ENCODE results near the gene SHOC1. TPM values are rescaled to one million over a fixed set of nuclear protein-coding genes. Genes with fewer than 3 reads are reported as not detected.

SHOC1 gene
- total and polyA plus RNA-seq, 8 donors: 0.15 to 0.31 (median 0.19) TPM; not detected in 4

DNA sequence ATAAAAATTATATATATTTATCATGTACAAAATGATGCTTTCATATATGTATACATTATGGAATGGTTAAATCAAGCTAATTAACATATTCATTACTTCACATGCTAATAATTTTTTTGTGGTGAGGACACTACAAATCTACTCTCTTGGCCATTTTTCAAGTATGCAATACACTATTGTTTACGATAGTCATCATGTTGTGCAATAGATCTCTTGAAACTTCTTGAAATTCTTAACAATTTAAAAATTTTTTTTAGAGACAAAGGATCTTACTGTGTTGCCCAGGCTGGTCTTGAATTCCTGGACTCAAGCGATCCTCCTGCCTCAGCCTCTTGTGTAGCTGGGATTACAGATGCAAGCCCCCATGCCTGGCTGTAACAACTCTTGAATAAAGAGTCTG is 45.2 kb upstream of the SHOC1 start:
- Histone ChIP-seq H3K27ac (no peak overlapping the region), H3K4me1 (peaks cover 0 to 16% (median 8%) of the 10 kb centered on the region in 4 donors), H3K4me3 (no peak overlapping the region), H3K36me3 (no peaks in the 10 kb centered on the region), H3K27me3 (no peaks in the 10 kb centered on the region), H3K9me3 (no peaks in the 10 kb centered on the region)
- intact Hi-C loops (cut with DNase I; ENCODE audit: low total_unique reads): no loop called here
- 73 to 90% (median 86%) methylated on average over 2 of the region's 2 CpGs for WGBS, 5 donors
- TF ChIP-seq POLR2AphosphoS5 (IDR thresholded peaks at IDR 0.05) (no peak), POLR2A (IDR thresholded peaks at IDR 0.05) (no peak), EP300 (IDR thresholded peaks at IDR 0.05) (no peak)
- TF ChIP-seq, protein P1, sequence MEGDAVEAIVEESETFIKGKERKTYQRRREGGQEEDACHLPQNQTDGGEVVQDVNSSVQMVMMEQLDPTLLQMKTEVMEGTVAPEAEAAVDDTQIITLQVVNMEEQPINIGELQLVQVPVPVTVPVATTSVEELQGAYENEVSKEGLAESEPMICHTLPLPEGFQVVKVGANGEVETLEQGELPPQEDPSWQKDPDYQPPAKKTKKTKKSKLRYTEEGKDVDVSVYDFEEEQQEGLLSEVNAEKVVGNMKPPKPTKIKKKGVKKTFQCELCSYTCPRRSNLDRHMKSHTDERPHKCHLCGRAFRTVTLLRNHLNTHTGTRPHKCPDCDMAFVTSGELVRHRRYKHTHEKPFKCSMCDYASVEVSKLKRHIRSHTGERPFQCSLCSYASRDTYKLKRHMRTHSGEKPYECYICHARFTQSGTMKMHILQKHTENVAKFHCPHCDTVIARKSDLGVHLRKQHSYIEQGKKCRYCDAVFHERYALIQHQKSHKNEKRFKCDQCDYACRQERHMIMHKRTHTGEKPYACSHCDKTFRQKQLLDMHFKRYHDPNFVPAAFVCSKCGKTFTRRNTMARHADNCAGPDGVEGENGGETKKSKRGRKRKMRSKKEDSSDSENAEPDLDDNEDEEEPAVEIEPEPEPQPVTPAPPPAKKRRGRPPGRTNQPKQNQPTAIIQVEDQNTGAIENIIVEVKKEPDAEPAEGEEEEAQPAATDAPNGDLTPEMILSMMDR (IDR thresholded peaks at IDR 0.05): no peak
- DNase-seq: no peak

- TF ChIP-seq POLR2AphosphoS5 (IDR thresholded peaks at IDR 0.05): peak in 1 of 3 donors; percentile 11
- TF ChIP-seq EP300 (IDR thresholded peaks at IDR 0.05): no peak
- no peaks in the 10 kb centered on the region for H3K36me3 ChIP-seq
- H3K27ac ChIP-seq: peak overlapping the region in 1 of 5 donors; percentile 13
- no peaks in the 10 kb centered on the region for H3K27me3 ChIP-seq
- 48 to 68% (median 62%) methylated on average over 6 of the region's 6 CpGs for WGBS, 5 donors
- H3K4me3 ChIP-seq: no peak overlapping the region
- intact Hi-C loops (cut with DNase I; ENCODE audit: low total_unique reads): no loop called here
- H3K9me3 ChIP-seq: no peaks in the 10 kb centered on the region
- DNase-seq: no peak
- H3K4me1 ChIP-seq: peaks cover 0 to 16% (median 8%) of the 10 kb centered on the region in 4 donors
Measured at GRCh38 chr9:111839387-111839786, 44.6 kb upstream of the SHOC1 start.

GRCh38 chr9:111838439-111838838 is 43.7 kb upstream of the SHOC1 start:
- Histone ChIP-seq H3K9me3 (no peaks in the 10 kb centered on the region), H3K4me3 (no peak overlapping the region), H3K27me3 (no peaks in the 10 kb centered on the region), H3K4me1 (peaks cover 0 to 16% (median 8%) of the 10 kb centered on the region in 4 donors), H3K36me3 (no peaks in the 10 kb centered on the region), H3K27ac (no peak overlapping the region)
- DNase-seq: no peak
- WGBS, 5 donors: 61 to 78% (median 65%) methylated on average over 2 of the region's 2 CpGs
- intact Hi-C loops (cut with DNase I; ENCODE audit: low total_unique reads): no loop called here
- TF ChIP-seq POLR2AphosphoS5 (IDR thresholded peaks at IDR 0.05): no peak
- no peak for TF ChIP-seq EP300 (IDR thresholded peaks at IDR 0.05)

DNA sequence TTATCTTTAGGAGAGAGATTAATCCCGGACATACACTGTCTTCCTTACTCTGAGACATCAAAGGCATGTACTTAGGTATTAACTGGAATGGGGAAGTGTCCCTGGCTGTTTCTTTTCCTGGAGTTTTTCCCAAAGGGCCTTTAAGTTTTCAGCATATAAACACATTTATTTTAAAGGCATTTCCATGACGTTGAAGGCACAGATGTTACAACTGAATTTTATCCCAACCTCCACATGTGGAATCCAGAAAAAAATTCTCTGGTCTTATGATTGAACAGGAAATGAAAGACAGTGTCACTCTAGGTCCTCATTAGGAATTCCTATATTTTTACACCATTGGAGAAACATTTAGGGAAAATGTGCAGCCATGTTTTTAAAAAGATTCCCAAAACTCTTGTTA is 41.6 kb upstream of the SHOC1 start:
- no peak for DNase-seq
- Histone ChIP-seq H3K9me3 (no peaks in the 10 kb centered on the region), H3K4me3 (no peak overlapping the region), H3K36me3 (no peaks in the 10 kb centered on the region), H3K4me1 (peaks cover 0 to 18% (median 8%) of the 10 kb centered on the region in 4 donors), H3K27me3 (no peaks in the 10 kb centered on the region), H3K27ac (no peak overlapping the region)
- TF ChIP-seq POLR2A (IDR thresholded peaks at IDR 0.05) (no peak), POLR2AphosphoS5 (IDR thresholded peaks at IDR 0.05) (no peak), EP300 (IDR thresholded peaks at IDR 0.05) (no peak)
- TF ChIP-seq, protein P1 (IDR thresholded peaks at IDR 0.05): no peak
- intact Hi-C loops (cut with DNase I; ENCODE audit: low total_unique reads): no loop called here
- 49 to 80% (median 59%) methylated on average over 2 of the region's 2 CpGs for WGBS, 5 donors

DNA sequence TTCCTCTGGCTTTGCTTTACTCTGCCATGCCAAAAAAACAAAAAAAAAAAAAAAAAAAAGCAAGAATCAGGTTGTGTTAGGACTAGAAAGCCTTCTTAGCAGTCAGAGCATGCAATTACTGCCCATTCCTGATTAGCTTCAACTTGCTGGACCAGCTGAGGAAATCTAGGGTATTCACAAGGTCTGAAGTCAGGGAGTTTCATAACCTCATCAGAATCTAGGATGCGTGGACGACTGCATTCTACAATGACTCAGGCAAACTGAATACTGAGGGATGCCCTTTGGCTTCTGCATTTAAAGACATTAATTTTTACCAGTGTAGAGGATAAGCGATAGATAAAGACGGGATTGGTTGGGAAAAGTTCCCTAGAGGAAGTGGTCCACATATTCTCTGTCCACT is 39.2 kb upstream of the SHOC1 start:
- H3K36me3 ChIP-seq: no peaks in the 10 kb centered on the region
- no peak for DNase-seq
- H3K4me1 ChIP-seq: peaks cover 0 to 8% (median 0%) of the 10 kb centered on the region in 4 donors
- no peak overlapping the region for H3K4me3 ChIP-seq
- H3K27me3 ChIP-seq: no peaks in the 10 kb centered on the region
- 76 to 85% (median 77%) methylated on average over 4 of the region's 4 CpGs for WGBS, 5 donors
- TF ChIP-seq EP300 (IDR thresholded peaks at IDR 0.05) (no peak), POLR2A (IDR thresholded peaks at IDR 0.05) (no peak), POLR2AphosphoS5 (IDR thresholded peaks at IDR 0.05) (no peak)
- TF ChIP-seq, protein P1 (IDR thresholded peaks at IDR 0.05): no peak
- no peaks in the 10 kb centered on the region for H3K9me3 ChIP-seq
- no peak overlapping the region for H3K27ac ChIP-seq
- intact Hi-C loops (cut with DNase I; ENCODE audit: low total_unique reads): no loop called here
